Measurements from ENCODE around the gene FJX1. TPM values are rescaled to one million over a fixed set of nuclear protein-coding genes. Genes with fewer than 3 reads are reported as not detected.

The FJX1 gene
- total RNA-seq, 2 experiments from 2014 or later: 0.63 TPM; not detected in 1

DNA sequence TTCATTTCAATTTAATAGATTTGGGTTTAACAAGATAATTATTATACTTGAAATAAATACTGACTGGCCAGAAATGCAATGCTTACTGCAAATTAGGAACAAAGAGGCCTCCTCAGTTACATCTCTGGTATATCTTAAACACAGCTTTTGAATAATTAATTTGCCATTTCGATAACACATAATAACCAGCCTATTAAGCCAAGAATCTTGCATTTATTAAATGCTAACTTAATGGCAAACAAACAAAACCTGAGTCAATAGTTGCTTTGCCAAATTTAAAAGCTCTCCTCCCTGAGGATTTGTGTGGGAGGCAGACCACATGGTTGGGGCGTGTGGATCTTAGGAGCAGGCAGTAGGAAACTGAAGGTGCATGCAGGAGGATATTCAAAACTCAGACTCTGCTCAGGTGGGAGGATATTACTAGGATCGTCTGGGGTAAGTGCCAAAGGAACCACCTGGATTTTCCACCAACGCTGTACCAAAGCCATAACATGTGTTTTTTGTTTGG lies 17.9 kb upstream of the FJX1 start:
- Histone ChIP-seq H3K36me3 (ENCODE audit: insufficient read depth, low read length) (no peaks in the 10 kb centered on the region), H3K9me2 (ENCODE audit: insufficient read depth, low read length) (no peaks in the 10 kb centered on the region), H3K27ac (ENCODE audit: low read depth, low read length, poor library complexity, severe bottlenecking) (no peak overlapping the region), H3K9me3 (ENCODE audit: low read length) (no peaks in the 10 kb centered on the region), H3K79me2 (ENCODE audit: insufficient read depth, low read depth, low read length) (no peaks in the 10 kb centered on the region), H3K4me1 (ENCODE audit: insufficient read depth, low read length, poor library complexity, severe bottlenecking) (no peaks in the 10 kb centered on the region), H3K4me3 (ENCODE audit: low read depth, low read length, poor library complexity, severe bottlenecking) (no peak overlapping the region), H3K4me2 (ENCODE audit: low read length) (no peak overlapping the region), H4K20me1 (ENCODE audit: insufficient read depth, low read length) (no peaks in the 10 kb centered on the region), H2AFZ (ENCODE audit: low read length) (no peak overlapping the region)
- intact Hi-C loops (cut with micrococcal nuclease; ENCODE audit: unreplicated experiment): no loop called here
- CTCF ChIA-PET (ENCODE audit: unreplicated experiment): no interaction called here
- POLR2A ChIA-PET: no interaction called here
- TF ChIP-seq, protein P1, sequence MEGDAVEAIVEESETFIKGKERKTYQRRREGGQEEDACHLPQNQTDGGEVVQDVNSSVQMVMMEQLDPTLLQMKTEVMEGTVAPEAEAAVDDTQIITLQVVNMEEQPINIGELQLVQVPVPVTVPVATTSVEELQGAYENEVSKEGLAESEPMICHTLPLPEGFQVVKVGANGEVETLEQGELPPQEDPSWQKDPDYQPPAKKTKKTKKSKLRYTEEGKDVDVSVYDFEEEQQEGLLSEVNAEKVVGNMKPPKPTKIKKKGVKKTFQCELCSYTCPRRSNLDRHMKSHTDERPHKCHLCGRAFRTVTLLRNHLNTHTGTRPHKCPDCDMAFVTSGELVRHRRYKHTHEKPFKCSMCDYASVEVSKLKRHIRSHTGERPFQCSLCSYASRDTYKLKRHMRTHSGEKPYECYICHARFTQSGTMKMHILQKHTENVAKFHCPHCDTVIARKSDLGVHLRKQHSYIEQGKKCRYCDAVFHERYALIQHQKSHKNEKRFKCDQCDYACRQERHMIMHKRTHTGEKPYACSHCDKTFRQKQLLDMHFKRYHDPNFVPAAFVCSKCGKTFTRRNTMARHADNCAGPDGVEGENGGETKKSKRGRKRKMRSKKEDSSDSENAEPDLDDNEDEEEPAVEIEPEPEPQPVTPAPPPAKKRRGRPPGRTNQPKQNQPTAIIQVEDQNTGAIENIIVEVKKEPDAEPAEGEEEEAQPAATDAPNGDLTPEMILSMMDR (conservative IDR thresholded peaks at IDR 0.05; ENCODE audit: low read length): no peak
- no peak for TF ChIP-seq EZH2phosphoT487 (IDR thresholded peaks at IDR 0.05; ENCODE audit: borderline replicate concordance, low read depth, low read length)
- DNase-seq (ENCODE audit: low spot score): no peak
- no TSS peak for BruUV-seq (replicated peaks)

DNA sequence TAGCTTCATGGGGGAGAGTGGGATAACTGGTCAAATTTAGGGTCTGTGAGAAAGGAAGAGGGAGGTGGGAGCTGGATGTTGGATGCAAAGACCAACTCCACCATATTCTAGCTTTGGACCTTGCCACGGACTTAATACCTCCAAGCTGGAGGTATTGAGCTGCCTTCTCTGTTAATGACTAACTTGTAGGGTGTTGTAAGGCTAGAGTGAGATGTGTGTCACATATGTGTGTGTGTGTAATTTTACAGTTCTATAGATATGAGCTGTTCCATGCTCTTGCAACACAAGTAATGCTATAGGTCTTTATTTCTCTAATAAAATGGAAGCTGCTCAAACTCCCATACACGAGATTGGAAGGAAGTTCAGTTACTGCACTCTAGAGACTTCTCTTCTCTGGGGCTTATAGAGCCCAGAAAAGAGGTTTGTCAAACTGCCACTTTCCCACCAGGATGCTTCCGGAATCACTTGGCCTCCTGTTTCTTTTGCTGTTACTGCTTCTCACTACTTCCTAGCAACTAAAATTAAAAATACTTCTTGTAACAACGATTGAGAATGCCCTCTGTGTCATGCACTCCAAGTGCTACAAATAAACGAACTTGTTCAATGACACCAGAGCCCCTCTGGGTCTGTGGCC lies 16.0 kb upstream of the FJX1 start:
- POLR2A ChIA-PET: interaction anchor here (0.6 kb wide), 1 partner anchor 182 kb away, joined by 3 read pairs; no protein-coding TSS in a partner anchor
- CTCF ChIA-PET (ENCODE audit: unreplicated experiment): no interaction called here
- no TSS peak for BruUV-seq (replicated peaks)
- H3K79me2 ChIP-seq (ENCODE audit: insufficient read depth, low read depth, low read length): no peaks in the 10 kb centered on the region
- H3K36me3 ChIP-seq (ENCODE audit: insufficient read depth, low read length): no peaks in the 10 kb centered on the region
- no peaks in the 10 kb centered on the region for H3K9me3 ChIP-seq (ENCODE audit: low read length)
- no peak overlapping the region for H3K27ac ChIP-seq (ENCODE audit: low read depth, low read length, poor library complexity, severe bottlenecking)
- no peaks in the 10 kb centered on the region for H3K4me1 ChIP-seq (ENCODE audit: insufficient read depth, low read length, poor library complexity, severe bottlenecking)
- no peak overlapping the region for H3K4me2 ChIP-seq (ENCODE audit: low read length)
- H2AFZ ChIP-seq (ENCODE audit: low read length): no peak overlapping the region
- TF ChIP-seq, protein P1 (conservative IDR thresholded peaks at IDR 0.05; ENCODE audit: low read length): no peak
- no peak for TF ChIP-seq EZH2phosphoT487 (IDR thresholded peaks at IDR 0.05; ENCODE audit: borderline replicate concordance, low read depth, low read length)
- no peak overlapping the region for H3K4me3 ChIP-seq (ENCODE audit: low read depth, low read length, poor library complexity, severe bottlenecking)
- no peaks in the 10 kb centered on the region for H3K9me2 ChIP-seq (ENCODE audit: insufficient read depth, low read length)
- H4K20me1 ChIP-seq (ENCODE audit: insufficient read depth, low read length): no peaks in the 10 kb centered on the region
- no peak for DNase-seq (ENCODE audit: low spot score)
- intact Hi-C loops (cut with micrococcal nuclease; ENCODE audit: unreplicated experiment): no loop called here

DNA sequence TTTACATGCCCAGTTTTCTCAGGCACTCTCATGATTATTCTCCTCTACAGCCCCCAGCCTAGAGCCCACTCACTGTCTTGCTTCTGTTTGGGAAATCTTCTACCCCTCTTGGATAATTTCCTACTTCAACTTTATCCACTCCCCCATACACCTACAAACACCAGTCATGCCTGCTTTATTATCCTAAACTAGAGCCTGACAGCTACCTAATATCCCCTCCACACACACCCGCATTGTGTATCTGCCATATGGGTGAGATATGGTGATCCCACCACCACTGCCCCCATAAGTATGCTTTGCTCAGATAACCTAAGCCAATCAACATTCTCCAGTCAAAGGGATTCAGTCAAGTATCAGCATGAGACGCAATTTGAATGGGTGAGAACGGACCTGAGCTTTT lies 15.3 kb upstream of the FJX1 start:
- POLR2A ChIA-PET: no interaction called here
- H3K9me2 ChIP-seq (ENCODE audit: insufficient read depth, low read length): no peaks in the 10 kb centered on the region
- H3K9me3 ChIP-seq (ENCODE audit: low read length): no peaks in the 10 kb centered on the region
- H3K4me1 ChIP-seq (ENCODE audit: insufficient read depth, low read length, poor library complexity, severe bottlenecking): no peaks in the 10 kb centered on the region
- H2AFZ ChIP-seq (ENCODE audit: low read length): no peak overlapping the region
- no peak for DNase-seq (ENCODE audit: low spot score)
- H3K36me3 ChIP-seq (ENCODE audit: insufficient read depth, low read length): no peaks in the 10 kb centered on the region
- CTCF ChIA-PET (ENCODE audit: unreplicated experiment): no interaction called here
- BruUV-seq (replicated peaks): no TSS peak
- intact Hi-C loops (cut with micrococcal nuclease; ENCODE audit: unreplicated experiment): no loop called here
- no peak overlapping the region for H3K4me3 ChIP-seq (ENCODE audit: low read depth, low read length, poor library complexity, severe bottlenecking)
- no peaks in the 10 kb centered on the region for H4K20me1 ChIP-seq (ENCODE audit: insufficient read depth, low read length)
- H3K79me2 ChIP-seq (ENCODE audit: insufficient read depth, low read depth, low read length): no peaks in the 10 kb centered on the region
- no peak overlapping the region for H3K4me2 ChIP-seq (ENCODE audit: low read length)
- no peak overlapping the region for H3K27ac ChIP-seq (ENCODE audit: low read depth, low read length, poor library complexity, severe bottlenecking)
- no peak for TF ChIP-seq EZH2phosphoT487 (IDR thresholded peaks at IDR 0.05; ENCODE audit: borderline replicate concordance, low read depth, low read length)
- TF ChIP-seq, protein P1 (conservative IDR thresholded peaks at IDR 0.05; ENCODE audit: low read length): no peak

All from OCI-LY7 (cell line).